Fibroblast of skin of left biceps (primary cell): ENCODE measurements around the gene SLC36A3.
A peak's percentile ranks its signal among the peaks of the same experiment; 100 is the strongest.
"Not testable (repeated sequence)": the region's sequence is repeated elsewhere in the genome, so short reads cannot be mapped to it uniquely, and the experiment has no call there.

Source experiments
- DNase-seq, 2 experiments: peaks; one replicate each; pipeline ENCODE4 v3.0.0-alpha.2; 2013; ENCODE audit warnings: low read depth in 2 of 2

Gene SLC36A3

GRCh38 chr5:151239237-151239861 is 64.2 kb downstream of the SLC36A3 start:
- peak; percentile 20 to 28 for DNase-seq

- DNase-seq: no peak
These were observed 65.2 kb downstream of the SLC36A3 start for GRCh38 chr5:151238303-151238741.

GRCh38 chr5:151237685-151238084 is 65.9 kb downstream of the SLC36A3 start:
- DNase-seq: no peak

- DNase-seq: no peak
These were observed 66.7 kb downstream of the SLC36A3 start for GRCh38 chr5:151236888-151237287.

- not testable (repeated sequence) for DNase-seq
These were observed 68.4 kb downstream of the SLC36A3 start for GRCh38 chr5:151235239-151235571.

- DNase-seq: no peak
These were observed 68.9 kb downstream of the SLC36A3 start for GRCh38 chr5:151234476-151235238.

- DNase-seq: no peak
These were observed 69.9 kb downstream of the SLC36A3 start for GRCh38 chr5:151233616-151234085.

- no peak for DNase-seq
These were observed 72.2 kb downstream of the SLC36A3 start for GRCh38 chr5:151231359-151231758.

GRCh38 chr5:151230048-151230680 is 73.4 kb downstream of the SLC36A3 start:
- DNase-seq: no peak

- no peak for DNase-seq
These were observed 74.6 kb downstream of the SLC36A3 start for GRCh38 chr5:151228986-151229385.

GRCh38 chr5:151227918-151228447 is 75.6 kb downstream of the SLC36A3 start:
- DNase-seq: no peak
